ENCODE data around the gene CRIP3.

DNA sequence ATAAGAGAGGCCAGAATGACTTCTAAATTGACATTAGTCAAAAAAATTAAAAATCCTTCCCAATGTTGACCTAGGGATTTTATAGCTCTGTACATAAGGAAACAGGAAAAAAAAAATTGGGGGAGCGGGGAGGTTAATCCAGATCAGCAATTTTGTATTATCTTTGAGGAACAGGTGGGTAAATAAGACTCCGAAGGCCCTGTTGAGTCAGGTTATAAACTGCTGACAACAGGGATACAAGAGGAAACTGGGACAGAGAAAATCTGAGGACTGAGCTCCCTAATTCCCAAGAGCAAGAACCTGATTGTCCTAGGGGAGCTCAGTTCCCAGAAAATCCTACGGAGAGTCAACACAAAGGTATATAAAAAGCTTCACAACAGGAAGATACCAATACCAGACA lies 26.8 kb upstream of the CRIP3 start:
- no peak for TF ChIP-seq FOXK1 (CRISPR knock-in tag; IDR thresholded peaks at IDR 0.05; ENCODE audit: borderline replicate concordance, low read depth)
- TF ChIP-seq CEBPZ (IDR thresholded peaks at IDR 0.05; ENCODE audit: low read length): no peak
- no peak for TF ChIP-seq BRCA1 (CRISPR knock-in tag; IDR thresholded peaks at IDR 0.05)
- TF ChIP-seq GLI4 (CRISPR knock-in tag; IDR thresholded peaks at IDR 0.05; ENCODE audit: borderline replicate concordance): no peak
- TF ChIP-seq KAT8 (CRISPR knock-in tag; IDR thresholded peaks at IDR 0.05): no peak
- TF ChIP-seq HNF4G (IDR thresholded peaks at IDR 0.05; ENCODE audit: borderline replicate concordance, low read depth, low read length): no peak
- TF ChIP-seq HNF4G (CRISPR knock-in tag; IDR thresholded peaks at IDR 0.05; ENCODE audit: borderline replicate concordance, low read depth): no peak
- TF ChIP-seq, protein P1, sequence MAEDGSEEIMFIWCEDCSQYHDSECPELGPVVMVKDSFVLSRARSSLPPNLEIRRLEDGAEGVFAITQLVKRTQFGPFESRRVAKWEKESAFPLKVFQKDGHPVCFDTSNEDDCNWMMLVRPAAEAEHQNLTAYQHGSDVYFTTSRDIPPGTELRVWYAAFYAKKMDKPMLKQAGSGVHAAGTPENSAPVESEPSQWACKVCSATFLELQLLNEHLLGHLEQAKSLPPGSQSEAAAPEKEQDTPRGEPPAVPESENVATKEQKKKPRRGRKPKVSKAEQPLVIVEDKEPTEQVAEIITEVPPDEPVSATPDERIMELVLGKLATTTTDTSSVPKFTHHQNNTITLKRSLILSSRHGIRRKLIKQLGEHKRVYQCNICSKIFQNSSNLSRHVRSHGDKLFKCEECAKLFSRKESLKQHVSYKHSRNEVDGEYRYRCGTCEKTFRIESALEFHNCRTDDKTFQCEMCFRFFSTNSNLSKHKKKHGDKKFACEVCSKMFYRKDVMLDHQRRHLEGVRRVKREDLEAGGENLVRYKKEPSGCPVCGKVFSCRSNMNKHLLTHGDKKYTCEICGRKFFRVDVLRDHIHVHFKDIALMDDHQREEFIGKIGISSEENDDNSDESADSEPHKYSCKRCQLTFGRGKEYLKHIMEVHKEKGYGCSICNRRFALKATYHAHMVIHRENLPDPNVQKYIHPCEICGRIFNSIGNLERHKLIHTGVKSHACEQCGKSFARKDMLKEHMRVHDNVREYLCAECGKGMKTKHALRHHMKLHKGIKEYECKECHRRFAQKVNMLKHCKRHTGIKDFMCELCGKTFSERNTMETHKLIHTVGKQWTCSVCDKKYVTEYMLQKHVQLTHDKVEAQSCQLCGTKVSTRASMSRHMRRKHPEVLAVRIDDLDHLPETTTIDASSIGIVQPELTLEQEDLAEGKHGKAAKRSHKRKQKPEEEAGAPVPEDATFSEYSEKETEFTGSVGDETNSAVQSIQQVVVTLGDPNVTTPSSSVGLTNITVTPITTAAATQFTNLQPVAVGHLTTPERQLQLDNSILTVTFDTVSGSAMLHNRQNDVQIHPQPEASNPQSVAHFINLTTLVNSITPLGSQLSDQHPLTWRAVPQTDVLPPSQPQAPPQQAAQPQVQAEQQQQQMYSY (CRISPR knock-in tag; IDR thresholded peaks at IDR 0.05): no peak
- TF ChIP-seq, protein P2, sequence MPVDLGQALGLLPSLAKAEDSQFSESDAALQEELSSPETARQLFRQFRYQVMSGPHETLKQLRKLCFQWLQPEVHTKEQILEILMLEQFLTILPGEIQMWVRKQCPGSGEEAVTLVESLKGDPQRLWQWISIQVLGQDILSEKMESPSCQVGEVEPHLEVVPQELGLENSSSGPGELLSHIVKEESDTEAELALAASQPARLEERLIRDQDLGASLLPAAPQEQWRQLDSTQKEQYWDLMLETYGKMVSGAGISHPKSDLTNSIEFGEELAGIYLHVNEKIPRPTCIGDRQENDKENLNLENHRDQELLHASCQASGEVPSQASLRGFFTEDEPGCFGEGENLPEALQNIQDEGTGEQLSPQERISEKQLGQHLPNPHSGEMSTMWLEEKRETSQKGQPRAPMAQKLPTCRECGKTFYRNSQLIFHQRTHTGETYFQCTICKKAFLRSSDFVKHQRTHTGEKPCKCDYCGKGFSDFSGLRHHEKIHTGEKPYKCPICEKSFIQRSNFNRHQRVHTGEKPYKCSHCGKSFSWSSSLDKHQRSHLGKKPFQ (CRISPR knock-in tag; IDR thresholded peaks at IDR 0.05; ENCODE audit: insufficient replicate concordance): no peak
- TF ChIP-seq CC2D1A (CRISPR knock-in tag; IDR thresholded peaks at IDR 0.05): no peak
- TF ChIP-seq KLF16 (CRISPR knock-in tag; IDR thresholded peaks at IDR 0.05): no peak
- no peak for TF ChIP-seq ZNF768 (CRISPR knock-in tag; IDR thresholded peaks at IDR 0.05)
- TF ChIP-seq NFIC (IDR thresholded peaks at IDR 0.05; ENCODE audit: low read length): no peak
- TF ChIP-seq, protein P3, sequence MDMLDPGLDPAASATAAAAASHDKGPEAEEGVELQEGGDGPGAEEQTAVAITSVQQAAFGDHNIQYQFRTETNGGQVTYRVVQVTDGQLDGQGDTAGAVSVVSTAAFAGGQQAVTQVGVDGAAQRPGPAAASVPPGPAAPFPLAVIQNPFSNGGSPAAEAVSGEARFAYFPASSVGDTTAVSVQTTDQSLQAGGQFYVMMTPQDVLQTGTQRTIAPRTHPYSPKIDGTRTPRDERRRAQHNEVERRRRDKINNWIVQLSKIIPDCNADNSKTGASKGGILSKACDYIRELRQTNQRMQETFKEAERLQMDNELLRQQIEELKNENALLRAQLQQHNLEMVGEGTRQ (IDR thresholded peaks at IDR 0.05; ENCODE audit: low read depth, low read length): no peak
- TF ChIP-seq, protein P3 (CRISPR knock-in tag; IDR thresholded peaks at IDR 0.05; ENCODE audit: borderline replicate concordance): no peak
